Neural crest cell (in vitro differentiated cells): ENCODE results near the gene GCG. TPM values are rescaled to one million over a fixed set of nuclear protein-coding genes. Genes with fewer than 3 reads are reported as not detected.
A peak's percentile ranks its signal among the peaks of the same experiment; 100 is the strongest.

Experiments
- DNase-seq: peaks from one replicate; pipeline ENCODE4 v3.0.0; 2021; ENCODE audit warnings: low read depth, mixed read lengths, low spot score
- H3K27ac Mint-ChIP-seq: one replicate; pipeline ENCODE4 v1.8.0; 2021; ENCODE audit warnings: mild to moderate bottlenecking, mixed read lengths; ENCODE audit not compliant: unreplicated experiment
- H3K27me3 Mint-ChIP-seq: 2 replicates; pipeline ENCODE4 v1.8.0; 2021; ENCODE audit warnings: low read depth, mild to moderate bottlenecking, mixed read lengths
- H3K36me3 Mint-ChIP-seq: 2 replicates; pipeline ENCODE4 v1.8.0; 2021; ENCODE audit warnings: low read depth, mild to moderate bottlenecking, mixed read lengths
- H3K4me1 Mint-ChIP-seq: 2 replicates; pipeline ENCODE4 v1.8.0; 2021; ENCODE audit warnings: mixed read lengths
- H3K4me3 Mint-ChIP-seq: one replicate; pipeline ENCODE4 v1.8.0; 2021; ENCODE audit warnings: mild to moderate bottlenecking, mixed read lengths
- H3K9me3 Mint-ChIP-seq: 2 replicates; pipeline ENCODE4 v1.8.0; 2021; ENCODE audit warnings: mixed read lengths
- total RNA-seq: library from RNA; stranded (reverse); gene quantifications from 2 replicates; pipeline ENCODE4 v1.2.1, GENCODE V29; 2021
- TF ChIP-seq, protein P1 (sequence below): fragments of 200-600 bp; sonication (generic); conservative IDR thresholded peaks from 2 replicates; pipeline ENCODE4 v1.5.0; 2021; ENCODE audit warnings: antibody characterized with exemption, mild to moderate bottlenecking

The GCG gene
- total RNA-seq, 1 donor from 2014 or later, result not detected

DNA sequence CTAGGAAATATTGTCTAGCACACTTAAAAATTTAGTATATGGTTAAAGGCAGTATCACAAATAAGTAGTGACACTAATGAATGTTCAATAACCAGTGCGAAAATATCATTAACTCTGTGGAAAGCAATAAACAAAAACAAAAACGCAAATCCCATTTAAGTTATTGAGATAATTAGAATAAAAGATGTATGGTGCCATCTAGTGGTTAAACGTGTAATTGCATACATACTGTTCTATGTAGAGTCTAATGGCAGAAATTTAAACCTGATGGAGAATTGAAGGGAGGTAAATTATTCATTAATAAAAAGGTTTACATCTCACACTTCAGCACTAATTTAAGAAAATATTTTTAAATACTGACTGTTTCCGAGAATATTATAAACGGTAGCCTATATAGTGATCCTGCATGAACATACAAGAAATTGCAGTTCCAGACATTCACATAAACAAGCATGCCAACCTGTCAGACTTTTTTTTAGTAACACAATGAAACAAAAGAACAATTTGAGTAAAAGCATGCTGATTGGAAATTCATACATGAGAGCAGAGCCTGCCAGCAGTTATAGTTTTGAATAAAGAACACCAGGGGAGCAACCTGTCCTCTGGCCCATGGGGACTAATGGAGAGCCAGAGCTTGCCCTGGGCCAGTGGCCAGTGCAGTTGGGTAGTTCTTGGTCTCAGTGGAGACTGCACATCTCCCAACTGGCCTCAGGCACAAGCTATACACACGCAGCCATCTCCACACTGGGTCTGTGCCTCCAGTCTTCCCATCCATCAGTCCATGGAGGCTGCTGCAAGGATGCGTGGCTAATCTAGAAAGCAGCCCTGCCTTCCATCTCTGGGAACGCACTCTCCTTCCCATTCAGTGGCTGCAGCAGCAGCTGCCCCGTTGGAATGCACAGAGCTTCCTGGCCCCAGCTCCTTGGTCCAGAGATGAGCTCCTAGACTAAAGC lies 28.0 kb downstream of the GCG start:
- H3K27ac Mint-ChIP-seq, result no peak overlapping the region
- no peaks in the 10 kb centered on the region for H3K4me1 Mint-ChIP-seq
- no peaks in the 10 kb centered on the region for H3K36me3 Mint-ChIP-seq
- H3K9me3 Mint-ChIP-seq, result no peaks in the 10 kb centered on the region
- no peak for DNase-seq
- TF ChIP-seq, protein P1, sequence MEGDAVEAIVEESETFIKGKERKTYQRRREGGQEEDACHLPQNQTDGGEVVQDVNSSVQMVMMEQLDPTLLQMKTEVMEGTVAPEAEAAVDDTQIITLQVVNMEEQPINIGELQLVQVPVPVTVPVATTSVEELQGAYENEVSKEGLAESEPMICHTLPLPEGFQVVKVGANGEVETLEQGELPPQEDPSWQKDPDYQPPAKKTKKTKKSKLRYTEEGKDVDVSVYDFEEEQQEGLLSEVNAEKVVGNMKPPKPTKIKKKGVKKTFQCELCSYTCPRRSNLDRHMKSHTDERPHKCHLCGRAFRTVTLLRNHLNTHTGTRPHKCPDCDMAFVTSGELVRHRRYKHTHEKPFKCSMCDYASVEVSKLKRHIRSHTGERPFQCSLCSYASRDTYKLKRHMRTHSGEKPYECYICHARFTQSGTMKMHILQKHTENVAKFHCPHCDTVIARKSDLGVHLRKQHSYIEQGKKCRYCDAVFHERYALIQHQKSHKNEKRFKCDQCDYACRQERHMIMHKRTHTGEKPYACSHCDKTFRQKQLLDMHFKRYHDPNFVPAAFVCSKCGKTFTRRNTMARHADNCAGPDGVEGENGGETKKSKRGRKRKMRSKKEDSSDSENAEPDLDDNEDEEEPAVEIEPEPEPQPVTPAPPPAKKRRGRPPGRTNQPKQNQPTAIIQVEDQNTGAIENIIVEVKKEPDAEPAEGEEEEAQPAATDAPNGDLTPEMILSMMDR, result peak; percentile 91
- no peak overlapping the region for H3K4me3 Mint-ChIP-seq
- no peaks in the 10 kb centered on the region for H3K27me3 Mint-ChIP-seq

GRCh38 chr2:162118166-162119031 lies 33.6 kb downstream of the GCG start:
- no peak overlapping the region for H3K4me3 Mint-ChIP-seq
- TF ChIP-seq, protein P1, result no peak
- H3K9me3 Mint-ChIP-seq, result peaks cover 6% of the 10 kb centered on the region
- peak overlapping the region; percentile 63 for H3K27ac Mint-ChIP-seq
- DNase-seq, result no peak
- H3K4me1 Mint-ChIP-seq, result no peaks in the 10 kb centered on the region
- peaks cover 7% of the 10 kb centered on the region for H3K36me3 Mint-ChIP-seq
- no peaks in the 10 kb centered on the region for H3K27me3 Mint-ChIP-seq

DNA sequence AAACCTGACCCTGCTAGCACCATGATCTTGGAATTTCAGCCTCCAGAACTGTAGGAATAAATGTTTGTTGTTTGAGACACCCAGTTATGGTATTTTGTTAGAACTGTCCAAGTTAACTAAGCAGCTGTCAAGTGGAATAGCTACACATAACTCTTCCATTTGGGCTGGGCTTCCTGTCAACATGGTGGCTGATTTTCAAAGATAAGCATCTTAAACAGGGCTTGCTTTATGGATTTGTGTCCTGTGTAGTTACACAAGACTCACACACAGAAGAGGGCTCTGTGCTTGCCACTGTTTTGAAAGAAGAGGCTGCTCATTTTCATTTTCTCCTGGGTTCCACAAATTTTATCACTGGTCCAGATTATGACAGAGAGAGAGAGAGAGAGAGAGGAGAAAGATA lies 35.7 kb downstream of the GCG start:
- H3K27me3 Mint-ChIP-seq, result no peaks in the 10 kb centered on the region
- DNase-seq, result no peak
- TF ChIP-seq, protein P1, result no peak
- no peak overlapping the region for H3K27ac Mint-ChIP-seq
- no peak overlapping the region for H3K4me3 Mint-ChIP-seq
- peaks cover 7% of the 10 kb centered on the region for H3K36me3 Mint-ChIP-seq
- peaks cover 6% of the 10 kb centered on the region for H3K9me3 Mint-ChIP-seq
- H3K4me1 Mint-ChIP-seq, result no peaks in the 10 kb centered on the region

- peaks cover 7% of the 10 kb centered on the region for H3K36me3 Mint-ChIP-seq
- TF ChIP-seq, protein P1, result no peak
- peaks cover 6% of the 10 kb centered on the region for H3K9me3 Mint-ChIP-seq
- DNase-seq, result no peak
- no peak overlapping the region for H3K27ac Mint-ChIP-seq
- H3K4me3 Mint-ChIP-seq, result no peak overlapping the region
- H3K27me3 Mint-ChIP-seq, result no peaks in the 10 kb centered on the region
- no peaks in the 10 kb centered on the region for H3K4me1 Mint-ChIP-seq
Observed at GRCh38 chr2:162115076-162115475, 37.0 kb downstream of the GCG start.

DNA sequence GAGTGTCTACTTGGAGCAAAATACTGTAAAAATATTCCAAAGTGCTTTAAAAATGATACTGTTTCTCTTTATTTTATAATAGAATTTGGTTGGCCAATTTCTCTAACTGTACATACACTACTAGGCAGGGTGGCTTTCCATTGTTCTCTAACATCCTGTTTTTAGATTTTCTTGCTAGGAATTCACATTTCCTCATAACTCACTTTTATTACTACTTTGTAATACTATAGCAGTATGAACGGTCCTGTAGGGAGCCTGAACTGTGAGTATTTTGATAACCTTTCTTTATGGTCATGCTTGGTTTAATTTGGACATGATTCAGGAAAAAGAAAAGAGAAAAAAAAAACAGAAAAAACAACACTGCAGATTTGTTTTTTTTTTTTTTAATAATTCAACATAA lies 37.8 kb downstream of the GCG start:
- TF ChIP-seq, protein P1, result no peak
- peaks cover 7% of the 10 kb centered on the region for H3K36me3 Mint-ChIP-seq
- H3K27ac Mint-ChIP-seq, result no peak overlapping the region
- H3K9me3 Mint-ChIP-seq, result peaks cover 6% of the 10 kb centered on the region
- no peak for DNase-seq
- H3K27me3 Mint-ChIP-seq, result no peaks in the 10 kb centered on the region
- no peak overlapping the region for H3K4me3 Mint-ChIP-seq
- H3K4me1 Mint-ChIP-seq, result no peaks in the 10 kb centered on the region
